Mesendoderm (in vitro differentiated cells): ENCODE data around the gene LSM14A.
"Not testable (repeated sequence)": the region's sequence is repeated elsewhere in the genome, so short reads cannot be mapped to it uniquely, and the experiment has no call there.

ENCODE experiments used
- DNase-seq: peaks from one replicate; pipeline ENCODE4 v3.0.0; 2013
- H2AK5ac ChIP-seq: 2 replicates; pipeline ENCODE4 v1.6.1; 2013; ENCODE audit warnings: low read length, inconsistent platforms
- H2BK120ac ChIP-seq: 2 replicates; pipeline ENCODE4 v1.6.1; 2013; ENCODE audit warnings: low read depth, mild to moderate bottlenecking, low read length, moderate library complexity, mixed read lengths
- H2BK15ac ChIP-seq: replicated peaks from 2 replicates; pipeline ENCODE4 v1.6.1; 2013; ENCODE audit warnings: low read depth, mild to moderate bottlenecking, moderate library complexity
- H2BK5ac ChIP-seq: 2 replicates; pipeline ENCODE4 v1.6.1; 2013; ENCODE audit warnings: low read length, inconsistent platforms
- H3K18ac ChIP-seq: 2 replicates; pipeline ENCODE4 v1.6.1; 2013; ENCODE audit warnings: mild to moderate bottlenecking, low read length, mixed read lengths
- H3K23ac ChIP-seq: one replicate; pipeline ENCODE4 v1.6.1; 2013; ENCODE audit warnings: low read length
- H3K27ac ChIP-seq: 2 replicates; pipeline ENCODE4 v1.5.1; 2013; ENCODE audit warnings: low read depth, mild to moderate bottlenecking, inconsistent platforms, low read length, moderate library complexity
- H3K27me3 ChIP-seq: 2 replicates; pipeline ENCODE4 v1.6.1; 2013; ENCODE audit warnings: low read length, control low read depth, mild to moderate bottlenecking, inconsistent platforms; ENCODE audit not compliant: insufficient read depth, poor library complexity
- H3K36me3 ChIP-seq: 2 replicates; pipeline ENCODE4 v1.6.1; 2013; ENCODE audit warnings: low read length, inconsistent platforms; ENCODE audit not compliant: control insufficient read depth, insufficient read depth
- H3K4ac ChIP-seq: one replicate; pipeline ENCODE4 v1.6.1; 2013; ENCODE audit warnings: low read depth, mild to moderate bottlenecking, low read length, moderate library complexity
- H3K4me1 ChIP-seq: 2 replicates; pipeline ENCODE4 v1.6.1; 2013; ENCODE audit warnings: low read depth, low read length, inconsistent platforms; ENCODE audit not compliant: control insufficient read depth
- H3K4me2 ChIP-seq: 2 replicates; pipeline ENCODE4 v1.6.1; 2013; ENCODE audit warnings: low read length
- H3K4me3 ChIP-seq: 2 replicates; pipeline ENCODE4 v1.5.1; 2013; ENCODE audit warnings: mild to moderate bottlenecking, low read length
- H3K56ac ChIP-seq: one replicate; pipeline ENCODE4 v1.6.1; 2013; ENCODE audit warnings: low read length
- H3K79me1 ChIP-seq: 2 replicates; pipeline ENCODE4 v1.6.1; 2013; ENCODE audit warnings: low read length, inconsistent platforms
- H3K79me2 ChIP-seq: 2 replicates; pipeline ENCODE4 v1.6.1; 2013; ENCODE audit warnings: mild to moderate bottlenecking, low read length; ENCODE audit not compliant: control insufficient read depth, insufficient read depth
- H3K9ac ChIP-seq: 2 replicates; pipeline ENCODE4 v1.6.1; 2013; ENCODE audit warnings: low read length, inconsistent platforms
- H4K5ac ChIP-seq: one replicate; pipeline ENCODE4 v1.6.1; 2013; ENCODE audit warnings: low read length
- H4K8ac ChIP-seq: one replicate; pipeline ENCODE4 v1.6.1; 2013; ENCODE audit warnings: low read depth, mild to moderate bottlenecking, control low read depth, low read length, moderate library complexity
- WGBS: extraction: QIAGEN DNeasy Blood & Tissue Kit; methylation state at CpG from one replicate; pipeline ENCODE4 v1.1.7; 2013; ENCODE audit warnings: low lambda C conversion rate, missing lambda C conversion rate; ENCODE audit not compliant: insufficient coverage; ENCODE audit errors: extremely low coverage; 5-methylcytosine and 5-hydroxymethylcytosine counted together

LSM14A gene

DNA sequence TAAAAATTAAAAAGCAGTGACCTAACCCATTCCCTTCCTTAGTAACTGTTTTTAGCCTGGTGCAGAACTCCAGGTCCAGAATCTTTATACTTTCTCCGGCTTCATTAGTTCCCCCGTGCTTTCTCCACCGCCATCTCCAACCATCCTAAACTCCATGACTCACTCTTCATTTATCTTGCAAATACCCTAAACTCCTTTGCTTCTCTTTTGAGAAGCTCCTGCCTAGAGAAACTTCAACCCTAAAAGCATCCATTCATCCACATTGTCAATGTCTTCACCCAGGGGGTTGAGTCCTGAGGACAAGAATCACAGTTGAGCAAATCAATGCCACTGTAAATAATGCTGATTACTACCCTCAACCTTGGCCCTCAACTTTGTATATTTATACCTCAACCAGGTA, 65.0 kb downstream of the LSM14A start:
- Histone ChIP-seq H3K18ac (no peak overlapping the region), H3K27me3 (no peaks in the 10 kb centered on the region), H2BK120ac (no peak overlapping the region), H3K79me1 (no peaks in the 10 kb centered on the region), H2AK5ac (no peak overlapping the region), H4K8ac (no peak overlapping the region), H3K4me1 (no peaks in the 10 kb centered on the region), H3K56ac (no peak overlapping the region), H4K5ac (no peak overlapping the region), H2BK15ac (no peak overlapping the region), H3K79me2 (no peaks in the 10 kb centered on the region), H3K9ac (no peak overlapping the region), H2BK5ac (no peak overlapping the region), H3K36me3 (no peaks in the 10 kb centered on the region), H3K4me3 (no peak overlapping the region), H3K4ac (no peak overlapping the region), H3K23ac (no peak overlapping the region), H3K27ac (no peak overlapping the region), H3K4me2 (no peak overlapping the region)
- WGBS, result no CpG with 5 or more reads among the region's 3 CpGs
- DNase-seq, result no peak

- Histone ChIP-seq H3K36me3 (no peaks in the 10 kb centered on the region), H2BK120ac (no peak overlapping the region), H3K9ac (no peak overlapping the region), H2BK15ac (no peak overlapping the region), H3K4ac (no peak overlapping the region), H3K27me3 (no peaks in the 10 kb centered on the region), H2AK5ac (no peak overlapping the region), H3K18ac (no peak overlapping the region), H3K27ac (no peak overlapping the region), H4K5ac (no peak overlapping the region), H4K8ac (no peak overlapping the region), H3K4me1 (no peaks in the 10 kb centered on the region), H3K79me2 (no peaks in the 10 kb centered on the region), H2BK5ac (no peak overlapping the region), H3K23ac (no peak overlapping the region), H3K4me3 (no peak overlapping the region), H3K4me2 (no peak overlapping the region), H3K56ac (no peak overlapping the region), H3K79me1 (no peaks in the 10 kb centered on the region)
- no CpG with 5 or more reads among the region's 4 CpGs for WGBS
- no peak for DNase-seq
Measured at GRCh38 chr19:34237939-34238338, 65.6 kb downstream of the LSM14A start.

GRCh38 chr19:34241513-34242337, 69.4 kb downstream of the LSM14A start:
- H2BK120ac ChIP-seq, result no peak overlapping the region
- no peaks in the 10 kb centered on the region for H3K27me3 ChIP-seq
- no peak overlapping the region for H3K9ac ChIP-seq
- H3K23ac ChIP-seq, result no peak overlapping the region
- no peaks in the 10 kb centered on the region for H3K79me2 ChIP-seq
- no peak overlapping the region for H4K8ac ChIP-seq
- H4K5ac ChIP-seq, result no peak overlapping the region
- H3K4me2 ChIP-seq, result no peak overlapping the region
- DNase-seq, result peak; percentile 88
- no peak overlapping the region for H3K18ac ChIP-seq
- H2BK15ac ChIP-seq, result no peak overlapping the region
- no peak overlapping the region for H2AK5ac ChIP-seq
- H3K4ac ChIP-seq, result no peak overlapping the region
- no peak overlapping the region for H3K4me3 ChIP-seq
- H3K36me3 ChIP-seq, result no peaks in the 10 kb centered on the region
- no CpG with 5 or more reads among the region's 13 CpGs for WGBS
- H3K56ac ChIP-seq, result no peak overlapping the region
- H3K4me1 ChIP-seq, result no peaks in the 10 kb centered on the region
- no peak overlapping the region for H3K27ac ChIP-seq
- no peak overlapping the region for H2BK5ac ChIP-seq
- no peaks in the 10 kb centered on the region for H3K79me1 ChIP-seq

- H3K27ac ChIP-seq, H4K5ac ChIP-seq, DNase-seq: not testable (repeated sequence)
Measured at GRCh38 chr19:34243138-34243875, 71.0 kb downstream of the LSM14A start.

DNA sequence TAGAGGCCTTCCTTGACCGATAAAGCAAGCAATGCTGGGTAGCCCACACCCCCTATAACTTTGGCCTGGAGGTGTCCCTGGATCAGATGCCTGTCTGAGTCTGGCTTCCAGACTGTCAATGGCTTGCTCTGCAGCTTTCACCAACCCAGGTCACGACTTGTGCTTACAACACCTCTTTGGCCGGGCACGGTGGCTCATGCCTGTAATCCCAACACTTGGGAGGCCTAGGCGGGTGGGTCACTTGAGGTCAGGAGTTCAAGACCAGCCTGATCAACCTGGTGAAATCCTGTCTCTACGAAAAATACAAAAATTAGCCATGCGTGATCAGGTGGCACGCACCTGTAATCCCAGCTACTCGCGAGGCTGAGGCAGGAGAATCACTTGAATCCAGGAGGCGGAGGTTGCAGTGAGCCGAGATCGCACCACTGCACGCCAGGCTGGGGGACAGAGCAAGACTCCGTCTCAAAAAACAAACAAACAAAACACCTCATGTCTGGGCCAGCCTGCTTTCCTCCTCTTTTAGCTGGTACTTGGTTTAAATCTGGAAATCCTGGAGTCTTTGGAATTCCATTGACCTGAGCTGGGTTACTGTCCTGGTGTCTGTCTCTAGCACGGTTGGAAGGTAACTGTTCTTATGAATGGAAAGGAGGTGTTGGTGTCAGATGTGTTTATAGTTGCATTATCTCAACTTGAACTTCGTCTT, 71.7 kb downstream of the LSM14A start:
- Histone ChIP-seq H3K56ac (no peak overlapping the region), H3K27ac (no peak overlapping the region)
- no CpG with 5 or more reads among the region's 17 CpGs for WGBS

More at GRCh38 chr19:34243138-34243875, 71.0 kb downstream of the LSM14A start:
- H3K56ac ChIP-seq, H3K4ac ChIP-seq, H3K4me1 ChIP-seq, H3K18ac ChIP-seq, H3K79me1 ChIP-seq, H3K23ac ChIP-seq, H3K36me3 ChIP-seq, H2BK15ac ChIP-seq, H2AK5ac ChIP-seq, H3K79me2 ChIP-seq, H3K9ac ChIP-seq, H3K4me2 ChIP-seq, H3K27me3 ChIP-seq, H2BK5ac ChIP-seq, H4K8ac ChIP-seq, H3K4me3 ChIP-seq, H2BK120ac ChIP-seq: not testable (repeated sequence)
- no CpG with 5 or more reads among the region's 10 CpGs for whole genome bisulfite sequencing

More for the DNA sequence above, 71.7 kb downstream of the LSM14A start:
- H3K27me3 ChIP-seq, result no peaks in the 10 kb centered on the region
- no peak overlapping the region for H2BK5ac ChIP-seq
- no peak overlapping the region for H2AK5ac ChIP-seq
- no peaks in the 10 kb centered on the region for H3K79me2 ChIP-seq
- H2BK15ac ChIP-seq, result no peak overlapping the region
- no peak for DNase-seq
- no peaks in the 10 kb centered on the region for H3K4me1 ChIP-seq
- no peak overlapping the region for H3K4me3 ChIP-seq
- no peaks in the 10 kb centered on the region for H3K36me3 ChIP-seq
- H3K79me1 ChIP-seq, result no peaks in the 10 kb centered on the region
- H4K8ac ChIP-seq, result no peak overlapping the region
- H3K18ac ChIP-seq, result no peak overlapping the region
- H3K4ac ChIP-seq, result no peak overlapping the region
- no peak overlapping the region for H3K23ac ChIP-seq
- H2BK120ac ChIP-seq, result no peak overlapping the region
- H3K4me2 ChIP-seq, result no peak overlapping the region
- H4K5ac ChIP-seq, result no peak overlapping the region
- no peak overlapping the region for H3K9ac ChIP-seq
